Left lung (tissue), 14 donors: ENCODE results near the gene TRIM66. TPM values are rescaled to one million over a fixed set of nuclear protein-coding genes. Genes with fewer than 3 reads are reported as not detected.
A peak's percentile ranks its signal among the peaks of the same experiment; 100 is the strongest.

ENCODE experiments used
- ATAC-seq: fragments of 200-7000 bp; cut with Tn5 transposase; one replicate; pipeline ENCODE4 v1.9.1; 2020; ENCODE audit warnings: moderate library complexity
- DNase-seq, 4 donors: peaks; one replicate each; pipeline ENCODE4 v3.0.0-alpha.2; 2013 to 2020
- H3K27ac ChIP-seq, 2 donors: fragments of 200-600 bp; sonication (generic) in 1 of 2; one replicate each; pipeline versions ENCODE4 v1.5.0 to v1.8.0; 2020 to 2021
- H3K27me3 ChIP-seq, 2 donors: fragments of 200-600 bp; sonication (generic) in 1 of 2; one replicate each; pipeline versions ENCODE4 v1.5.0 to v1.8.0; 2020 to 2021
- H3K36me3 ChIP-seq, 2 donors: fragments of 200-600 bp; sonication (generic) in 1 of 2; one replicate each; pipeline versions ENCODE4 v1.5.0 to v1.8.0; 2020 to 2021
- H3K4me1 ChIP-seq, 2 donors: fragments of 200-600 bp; one replicate each; pipeline ENCODE4 v1.8.0; 2021
- H3K4me3 ChIP-seq, 2 donors: fragments of 200-600 bp; sonication (generic) in 1 of 2; one replicate each; pipeline versions ENCODE4 v1.5.0 to v1.8.0; 2020 to 2021; ENCODE audit warnings: mild to moderate bottlenecking in 1 of 2
- H3K9me3 ChIP-seq, 2 donors: fragments of 200-600 bp; sonication (generic) in 1 of 2; one replicate each; pipeline versions ENCODE4 v1.5.0 to v1.8.0; 2020 to 2021
- intact Hi-C, 2 donors: fragments of 100-400 bp; cut with DNase I; formaldehyde crosslinking; loops; one replicate each; pipeline versions ENCODE4 v1.11.2 to v1.14.2; 2022
- long read RNA-seq, 12 donors: library from polyadenylated mRNA in 2 of 12; unstranded in 2 of 12; transcript quantifications; one replicate each; pipeline ENCODE4 v2.0.0 and lab custom pipeline, GENCODE V29; 2019 to 2026
- polyA plus RNA-seq, 6 donors: library from polyadenylated mRNA; unstranded; fragments of 120-200 nt; gene quantifications; one replicate each; pipeline ENCODE4 v1.2.1, GENCODE V29; 2013; ENCODE audit not compliant: insufficient read length in 6 of 6
- total RNA-seq, 2 donors: library from RNA; stranded (reverse); fragmentation: NEBNext Ultra II Directional; extraction: Animal tissue kit (Norgen Biotek cat#: 25700); gene quantifications; one replicate each; pipeline ENCODE4 v1.2.1, GENCODE V29; 2021
- TF ChIP-seq, protein P1 (sequence below), 2 donors: fragments of 200-600 bp; sonication (generic) in 1 of 2; IDR thresholded peaks; one replicate each; pipeline versions ENCODE4 v1.5.0 to v1.8.0; 2021; ENCODE audit warnings: antibody characterized with exemption in 2 of 2
- donor health status: DM: no; HTN: yes; CAD: no.
- donor health status: DM: no; HTN: no; CAD: no.

TRIM66 gene
- total RNA-seq (10 to 100 TPM in 1 of 2 donors, 1 to 10 TPM in 1; 7.3 to 14.3 TPM), polyA plus RNA-seq (10 to 100 TPM in 5 of 6 donors, 1 to 10 TPM in 1; 6.8 to 13.9 (median 11.9) TPM)
- long read RNA-seq, donor 1, partial matches to known transcripts = 2,912 of 5,458 reads
- long read RNA-seq, donor 1, other reads (novel, unspliced or antisense) = 2,546 of 5,458 reads
- long read RNA-seq, donor 2, partial matches to known transcripts = 3,421 of 5,945 reads
- long read RNA-seq, donor 2, other reads (novel, unspliced or antisense) = 2,524 of 5,945 reads
- long read RNA-seq, donor 3, partial matches to known transcripts = 2,317 of 4,159 reads
- long read RNA-seq, donor 3, other reads (novel, unspliced or antisense) = 1,842 of 4,159 reads
- long read RNA-seq, donor 4, partial matches to known transcripts = 0 of 1 reads
- long read RNA-seq, donor 4, other reads (novel, unspliced or antisense) = 1 of 1 reads
- long read RNA-seq, donor 5, partial matches to known transcripts = 2,405 of 4,342 reads
- long read RNA-seq, donor 5, other reads (novel, unspliced or antisense) = 1,937 of 4,342 reads
- long read RNA-seq, donor 6, partial matches to known transcripts = 2,790 of 5,004 reads
- long read RNA-seq, donor 6, other reads (novel, unspliced or antisense) = 2,214 of 5,004 reads
- long read RNA-seq, donor 7, partial matches to known transcripts = 1,440 of 2,232 reads
- long read RNA-seq, donor 7, other reads (novel, unspliced or antisense) = 792 of 2,232 reads
- long read RNA-seq, donor 8, partial matches to known transcripts = 1,584 of 2,522 reads
- long read RNA-seq, donor 8, other reads (novel, unspliced or antisense) = 938 of 2,522 reads
- long read RNA-seq, donor 9, partial matches to known transcripts = 134 of 147 reads
- long read RNA-seq, donor 9, other reads (novel, unspliced or antisense) = 13 of 147 reads
- long read RNA-seq, donor 10 = 0 reads
- long read RNA-seq, donor 11 = 0 reads
- long read RNA-seq, donor 12, partial matches to known transcripts = 1,528 of 3,076 reads
- long read RNA-seq, donor 12, other reads (novel, unspliced or antisense) = 1,548 of 3,076 reads

DNA sequence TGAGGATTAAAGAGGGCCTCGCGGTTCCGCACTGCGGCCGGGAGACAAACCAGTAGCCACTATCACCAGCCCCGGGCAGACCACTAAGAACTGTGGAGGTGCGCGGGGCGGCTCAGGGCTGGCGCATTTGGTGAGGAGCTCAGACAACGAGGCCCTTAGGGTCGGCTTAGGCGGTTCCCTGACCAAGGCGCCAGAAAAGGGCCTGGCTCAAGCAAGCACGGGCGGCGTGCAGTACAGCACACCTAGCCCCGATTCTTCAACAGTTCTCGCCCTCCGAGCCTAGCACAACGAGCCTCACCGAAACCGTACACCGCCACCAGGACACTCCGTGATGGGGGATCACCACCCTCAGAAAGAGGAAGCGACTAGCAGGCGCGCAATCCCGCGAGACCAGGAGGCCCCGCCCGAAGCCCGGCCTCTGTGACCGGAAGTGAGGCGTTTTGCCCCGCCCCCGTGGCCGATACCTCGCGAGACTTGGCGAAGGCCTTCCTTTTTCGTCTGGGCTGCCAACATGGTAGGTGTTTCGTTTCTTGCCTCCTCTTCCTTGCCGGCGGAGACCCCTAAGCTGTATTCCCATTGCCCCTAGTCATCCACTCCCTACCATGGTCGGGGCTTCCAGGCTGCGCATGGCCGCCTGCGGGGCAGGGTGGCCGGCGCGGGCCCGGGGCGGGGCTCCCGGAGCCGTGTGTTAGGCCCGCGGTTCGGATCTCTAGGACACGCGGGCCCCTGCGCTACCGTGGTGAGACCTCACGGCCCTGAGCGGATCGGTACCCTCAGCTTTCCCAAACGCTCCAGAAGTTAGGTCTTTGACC is at the start of gene TRIM66, which contains the start of gene RPL27A:
TSS of gene TRIM66 (minus strand) at position 363 of the 812 bp plus-strand sequence. CDS start 10,391 bp downstream, outside the sequence.
TSS of gene RPL27A (plus strand) at position 490 of the 812 bp plus-strand sequence. CDS start at position 512, 22 bp downstream.
- peak; percentile 97 to 99 (median 98) for DNase-seq
- TF ChIP-seq, protein P1, sequence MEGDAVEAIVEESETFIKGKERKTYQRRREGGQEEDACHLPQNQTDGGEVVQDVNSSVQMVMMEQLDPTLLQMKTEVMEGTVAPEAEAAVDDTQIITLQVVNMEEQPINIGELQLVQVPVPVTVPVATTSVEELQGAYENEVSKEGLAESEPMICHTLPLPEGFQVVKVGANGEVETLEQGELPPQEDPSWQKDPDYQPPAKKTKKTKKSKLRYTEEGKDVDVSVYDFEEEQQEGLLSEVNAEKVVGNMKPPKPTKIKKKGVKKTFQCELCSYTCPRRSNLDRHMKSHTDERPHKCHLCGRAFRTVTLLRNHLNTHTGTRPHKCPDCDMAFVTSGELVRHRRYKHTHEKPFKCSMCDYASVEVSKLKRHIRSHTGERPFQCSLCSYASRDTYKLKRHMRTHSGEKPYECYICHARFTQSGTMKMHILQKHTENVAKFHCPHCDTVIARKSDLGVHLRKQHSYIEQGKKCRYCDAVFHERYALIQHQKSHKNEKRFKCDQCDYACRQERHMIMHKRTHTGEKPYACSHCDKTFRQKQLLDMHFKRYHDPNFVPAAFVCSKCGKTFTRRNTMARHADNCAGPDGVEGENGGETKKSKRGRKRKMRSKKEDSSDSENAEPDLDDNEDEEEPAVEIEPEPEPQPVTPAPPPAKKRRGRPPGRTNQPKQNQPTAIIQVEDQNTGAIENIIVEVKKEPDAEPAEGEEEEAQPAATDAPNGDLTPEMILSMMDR (IDR thresholded peaks at IDR 0.05) = peak in 1 of 2 donors; percentile 30
- peak within 1 kb of the TSS; percentile 91 to 97 for H3K4me3 ChIP-seq
- intact Hi-C loops = no loop called here
- peaks cover 14 to 45% of the 10 kb centered on the region in 2 donors for H3K4me1 ChIP-seq
- no peaks in the 10 kb centered on the region for H3K27me3 ChIP-seq
- no peaks in the 10 kb centered on the region for H3K9me3 ChIP-seq
- ATAC-seq = peak; percentile 98
- H3K36me3 ChIP-seq = peaks cover 0 to 45% of the 10 kb centered on the region in 2 donors
- peak within 1 kb of the TSS; percentile 94 to 98 for H3K27ac ChIP-seq

DNA sequence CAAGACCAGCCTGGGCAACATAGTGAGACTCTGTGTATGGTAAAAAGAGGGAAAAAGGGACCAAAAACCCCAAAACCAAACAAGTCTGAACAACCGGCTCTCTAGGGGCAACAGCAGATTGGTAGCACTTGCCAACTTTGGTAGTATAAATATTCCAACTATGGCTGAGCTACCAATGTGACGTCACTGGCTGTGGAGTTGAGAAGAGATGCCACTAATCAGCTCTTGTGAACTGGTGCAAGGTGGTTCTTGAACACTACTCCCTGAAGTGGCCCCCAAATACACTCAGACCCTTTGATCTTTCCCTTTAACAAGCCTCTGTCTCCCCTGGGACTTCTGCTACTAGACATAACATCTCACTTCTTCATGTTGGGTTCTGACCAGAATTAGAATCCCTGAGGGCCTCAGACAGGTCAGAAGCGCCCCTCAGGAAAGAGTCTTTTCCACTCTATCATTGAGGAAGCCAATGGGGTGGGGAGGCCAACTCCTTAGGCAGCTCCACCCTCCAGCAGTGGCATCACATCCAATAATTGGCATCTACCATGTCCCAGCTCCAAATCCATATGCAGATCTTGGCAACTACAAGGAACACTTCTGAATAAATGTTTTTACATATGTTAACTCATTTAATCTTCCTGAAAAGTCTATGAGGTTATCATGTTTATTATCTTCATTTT is 49.3 kb upstream of the TRIM66 start:
- TF ChIP-seq, protein P1 (IDR thresholded peaks at IDR 0.05) = no peak
- Histone ChIP-seq H3K36me3 (peaks cover 0 to 12% of the 10 kb centered on the region in 2 donors), H3K4me1 (peaks cover 16 to 32% of the 10 kb centered on the region in 2 donors), H3K9me3 (no peaks in the 10 kb centered on the region), H3K4me3 (no peak overlapping the region), H3K27me3 (no peaks in the 10 kb centered on the region), H3K27ac (peak overlapping the region in 1 of 2 donors; percentile 7)
- no peak for DNase-seq
- ATAC-seq = no peak
- intact Hi-C loops = no loop called here

DNA sequence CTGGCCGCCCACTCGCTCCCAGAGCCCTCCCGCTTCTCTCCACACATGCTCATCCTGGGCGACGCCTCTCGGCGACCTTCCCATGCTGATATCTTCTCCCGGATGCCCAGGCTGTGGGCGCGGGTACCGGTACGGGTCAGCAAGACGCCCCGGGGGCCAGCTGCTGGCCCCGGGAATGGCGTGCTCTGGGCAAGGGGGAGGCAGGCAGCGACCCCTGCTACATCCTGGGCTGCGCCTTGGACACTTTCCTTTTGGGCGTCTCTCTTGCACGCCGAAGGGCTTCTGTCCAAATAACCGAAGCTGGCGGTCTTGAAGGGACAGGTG is 48.2 kb upstream of the TRIM66 start:
- TF ChIP-seq, protein P1 (IDR thresholded peaks at IDR 0.05) = no peak

DNA sequence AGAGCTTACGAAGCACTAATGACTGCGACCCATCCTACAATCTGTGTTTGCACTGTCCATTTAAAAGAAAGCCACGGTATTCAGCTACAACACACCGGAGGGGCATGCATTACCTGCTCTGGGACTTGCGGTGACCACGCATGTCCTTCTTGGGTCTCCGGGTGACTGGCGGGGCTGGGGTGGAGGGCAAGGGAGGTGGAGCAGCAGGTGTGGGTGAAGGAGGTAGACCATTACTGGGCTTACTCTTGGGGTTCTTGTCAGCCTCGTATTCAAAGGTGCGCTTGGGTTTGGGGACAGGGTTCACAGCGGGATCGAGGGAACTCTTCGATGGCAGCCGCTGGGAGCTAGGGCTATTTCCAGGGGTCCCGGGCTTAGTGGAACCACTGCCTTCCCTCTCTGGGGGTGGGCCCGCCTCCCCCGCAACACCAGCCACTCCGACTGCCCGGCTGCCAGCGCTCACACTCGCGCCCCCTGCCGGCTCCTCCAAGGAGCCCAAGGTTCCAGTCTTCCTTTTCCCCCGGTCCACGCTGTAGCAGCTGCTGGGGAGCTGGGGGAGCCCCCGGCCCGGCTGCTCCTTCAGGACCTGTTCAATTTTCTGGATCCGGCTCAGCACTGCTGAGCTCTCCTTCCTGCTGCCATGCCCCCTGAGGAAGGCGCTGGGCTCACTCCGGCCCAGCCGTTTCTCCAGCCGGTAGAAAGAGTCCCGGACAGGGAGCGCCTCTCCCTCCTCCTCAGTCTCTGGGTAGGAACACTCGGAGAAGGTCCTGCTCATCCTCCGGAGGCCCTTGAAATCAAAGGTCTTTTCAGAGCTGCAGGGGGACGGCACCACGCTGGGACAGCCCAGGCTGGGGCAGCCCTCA is 47.6 kb upstream of the TRIM66 start:
- intact Hi-C loops = no loop called here
- no peak for ATAC-seq
- no peak overlapping the region for H3K4me3 ChIP-seq
- peaks cover 0 to 19% of the 10 kb centered on the region in 2 donors for H3K36me3 ChIP-seq
- no peak for DNase-seq
- H3K9me3 ChIP-seq = no peaks in the 10 kb centered on the region
- H3K4me1 ChIP-seq = peaks cover 16 to 34% of the 10 kb centered on the region in 2 donors
- no peaks in the 10 kb centered on the region for H3K27me3 ChIP-seq
- H3K27ac ChIP-seq = no peak overlapping the region
- TF ChIP-seq, protein P1 (IDR thresholded peaks at IDR 0.05) = no peak

More for the DNA sequence above, 48.2 kb upstream of the TRIM66 start:
- DNase-seq (no peak), ATAC-seq (no peak)
- Histone ChIP-seq H3K27ac (no peak overlapping the region), H3K9me3 (no peaks in the 10 kb centered on the region), H3K4me3 (no peak overlapping the region), H3K36me3 (peaks cover 0 to 15% of the 10 kb centered on the region in 2 donors), H3K27me3 (no peaks in the 10 kb centered on the region), H3K4me1 (peaks cover 16 to 34% of the 10 kb centered on the region in 2 donors)
- intact Hi-C loops = no loop called here
